Pancreas (tissue), 10 donors: ENCODE results near the gene SYNGR1. TPM values are rescaled to one million over a fixed set of nuclear protein-coding genes. Genes with fewer than 3 reads are reported as not detected.
"Not testable (repeated sequence)": the region's sequence is repeated elsewhere in the genome, so short reads cannot be mapped to it uniquely, and the experiment has no call there.

Experiments
- ATAC-seq, 4 donors: fragments of 200-7000 bp; cut with Tn5 transposase; one replicate each; pipeline versions ENCODE4 v1.8.0 to v1.9.1; 2020; ENCODE audit warnings: mild to moderate bottlenecking in 4 of 4, moderate library complexity in 4 of 4
- DNase-seq, 6 donors: peaks; one replicate each; pipeline ENCODE4 v3.0.0-alpha.2; 2020
- FAIRE-seq: peaks from 2 replicates; lab custom pipeline; 2012; peaks lifted over from hg19 to GRCh38; lab: Jason Lieb, UNC
- H3K27ac ChIP-seq, 4 donors: fragments of 200-600 bp; sonication (generic); 1 replicate in 3 of 4; 2 replicates in 1 of 4; pipeline versions ENCODE4 v1.5.0 to v1.8.0; 2020
- H3K27me3 ChIP-seq, 4 donors: fragments of 200-600 bp; one replicate each; pipeline ENCODE4 v1.8.0; 2021
- H3K36me3 ChIP-seq, 3 donors: fragments of 200-600 bp; sonication (generic) in 1 of 3; one replicate each; pipeline versions ENCODE4 v1.5.0 to v1.8.0; 2020 to 2021
- H3K4me1 ChIP-seq, 3 donors: fragments of 200-600 bp; one replicate each; pipeline ENCODE4 v1.8.0; 2021
- H3K4me3 ChIP-seq, 4 donors: fragments of 200-600 bp; sonication (generic) in 2 of 4; one replicate each; pipeline versions ENCODE4 v1.5.0 to v1.8.0; 2020 to 2021
- H3K9me3 ChIP-seq, 4 donors: fragments of 200-600 bp; one replicate each; pipeline ENCODE4 v1.8.0; 2021
- WGBS, 2 donors: extraction: QIAGEN DNeasy Blood & Tissue Kit; methylation state at CpG; one replicate each; pipeline ENCODE4 v1.1.7; 2013; 5-methylcytosine and 5-hydroxymethylcytosine counted together
- intact Hi-C, 3 donors: fragments of 100-400 bp; cut with DNase I; formaldehyde crosslinking; loops; one replicate each; pipeline versions ENCODE4 v1.11.1 to v1.14.2; 2022
- polyA plus RNA-seq, 2 donors: library from polyadenylated mRNA; stranded (reverse); fragments of 200-250 nt; gene quantifications; one replicate each; pipeline ENCODE4 v1.2.3, GENCODE V29; 2013
- total RNA-seq, 6 donors: library from RNA; stranded (reverse); fragmentation: NEBNext Ultra II Directional in 4 of 6; extraction: Animal tissue kit (Norgen Biotek cat#: 25700) in 4 of 6; gene quantifications; one replicate each; pipeline versions ENCODE4 v1.2.1 to v1.2.4, GENCODE V29; 2021 to 2023
- TF ChIP-seq, protein P1 (sequence below), 4 donors: fragments of 200-600 bp; sonication (generic) in 3 of 4; IDR thresholded peaks; one replicate each; pipeline versions ENCODE4 v1.5.0 to v1.8.0; 2021; ENCODE audit warnings: antibody characterized with exemption in 4 of 4
- donor health status: healthy with polysubstance abuse.
- donor health status: DM: no; HTN: no; CAD: no; lungs with moderate emphysema.
- donor health status: DM: no; HTN: no; CAD: no.
- donor health status: control.
- donor health status: control.
- donor health status: Bipolar disorder and iron deficiency.
- donor health status: DM: yes; HTN: yes; CAD: no.
- donor health status: DM: no; HTN: no; CAD: no.
- donor health status: DM: no; HTN: no; CAD: no.
- donor health status: DM: yes; HTN: yes; CAD: no.

Gene SYNGR1
- total and polyA plus RNA-seq, 8 donors: 12.2 to 26.8 (median 16.5) TPM

DNA sequence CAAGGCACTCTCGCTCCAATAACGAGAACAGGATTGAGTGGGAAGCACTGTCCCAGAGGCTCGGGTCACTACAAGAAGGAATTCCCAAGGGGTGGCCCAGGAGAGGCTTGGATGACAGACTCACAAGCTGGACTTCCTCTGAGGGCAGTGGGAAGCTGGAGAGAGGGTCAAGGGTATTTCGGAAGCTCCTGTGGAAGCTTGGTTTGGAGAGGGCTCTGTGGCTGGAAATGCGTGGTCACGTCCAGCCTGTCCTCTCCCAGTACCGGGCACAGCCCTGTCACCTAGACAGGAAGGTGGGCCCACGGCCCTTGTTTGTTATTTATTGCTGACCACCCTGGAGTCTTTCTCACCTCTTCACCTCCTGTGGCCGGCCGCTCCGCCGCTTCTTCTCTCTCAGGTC lies 5.3 kb downstream of the SYNGR1 start:
- Histone ChIP-seq H3K9me3 (no peaks in the 10 kb centered on the region), H3K36me3 (no peaks in the 10 kb centered on the region), H3K27me3 (no peaks in the 10 kb centered on the region), H3K4me1 (peaks cover 0 to 5% (median 0%) of the 10 kb centered on the region in 3 donors), H3K27ac (no peak overlapping the region), H3K4me3 (no peak overlapping the region)
- FAIRE-seq (no peak), DNase-seq (no peak), ATAC-seq (no peak)
- TF ChIP-seq, protein P1, sequence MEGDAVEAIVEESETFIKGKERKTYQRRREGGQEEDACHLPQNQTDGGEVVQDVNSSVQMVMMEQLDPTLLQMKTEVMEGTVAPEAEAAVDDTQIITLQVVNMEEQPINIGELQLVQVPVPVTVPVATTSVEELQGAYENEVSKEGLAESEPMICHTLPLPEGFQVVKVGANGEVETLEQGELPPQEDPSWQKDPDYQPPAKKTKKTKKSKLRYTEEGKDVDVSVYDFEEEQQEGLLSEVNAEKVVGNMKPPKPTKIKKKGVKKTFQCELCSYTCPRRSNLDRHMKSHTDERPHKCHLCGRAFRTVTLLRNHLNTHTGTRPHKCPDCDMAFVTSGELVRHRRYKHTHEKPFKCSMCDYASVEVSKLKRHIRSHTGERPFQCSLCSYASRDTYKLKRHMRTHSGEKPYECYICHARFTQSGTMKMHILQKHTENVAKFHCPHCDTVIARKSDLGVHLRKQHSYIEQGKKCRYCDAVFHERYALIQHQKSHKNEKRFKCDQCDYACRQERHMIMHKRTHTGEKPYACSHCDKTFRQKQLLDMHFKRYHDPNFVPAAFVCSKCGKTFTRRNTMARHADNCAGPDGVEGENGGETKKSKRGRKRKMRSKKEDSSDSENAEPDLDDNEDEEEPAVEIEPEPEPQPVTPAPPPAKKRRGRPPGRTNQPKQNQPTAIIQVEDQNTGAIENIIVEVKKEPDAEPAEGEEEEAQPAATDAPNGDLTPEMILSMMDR (IDR thresholded peaks at IDR 0.05): no peak
- intact Hi-C loops: no loop called here
- 91 to 93% methylated on average over 12 of the region's 12 CpGs for WGBS, 2 donors

DNA sequence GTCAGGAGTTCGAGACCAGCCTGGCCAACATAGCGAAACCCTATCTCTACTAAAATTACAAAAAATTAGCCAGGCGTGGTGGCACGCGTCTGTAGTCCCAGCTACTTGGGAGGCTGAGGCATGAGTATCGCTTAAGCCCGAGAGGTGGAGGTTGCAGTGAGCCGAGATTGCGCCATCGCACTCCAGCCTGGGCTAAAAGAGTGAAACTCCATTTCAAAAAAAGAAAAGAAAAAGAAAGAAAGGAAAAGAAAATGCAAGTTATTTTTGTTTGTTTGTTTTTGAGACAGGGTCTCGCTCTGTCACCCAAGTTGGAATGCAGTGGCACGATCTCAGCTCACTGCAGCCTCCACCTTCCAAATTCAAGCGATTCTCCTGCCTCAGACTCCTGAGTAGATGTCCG lies 6.0 kb downstream of the SYNGR1 start:
- WGBS, 2 donors: 93% methylated on average over 13 to 14 of the region's 14 CpGs
- H3K27me3 ChIP-seq, FAIRE-seq, intact Hi-C loops, DNase-seq, H3K4me1 ChIP-seq, H3K4me3 ChIP-seq, ATAC-seq, H3K36me3 ChIP-seq, H3K9me3 ChIP-seq, H3K27ac ChIP-seq: not testable (repeated sequence)

DNA sequence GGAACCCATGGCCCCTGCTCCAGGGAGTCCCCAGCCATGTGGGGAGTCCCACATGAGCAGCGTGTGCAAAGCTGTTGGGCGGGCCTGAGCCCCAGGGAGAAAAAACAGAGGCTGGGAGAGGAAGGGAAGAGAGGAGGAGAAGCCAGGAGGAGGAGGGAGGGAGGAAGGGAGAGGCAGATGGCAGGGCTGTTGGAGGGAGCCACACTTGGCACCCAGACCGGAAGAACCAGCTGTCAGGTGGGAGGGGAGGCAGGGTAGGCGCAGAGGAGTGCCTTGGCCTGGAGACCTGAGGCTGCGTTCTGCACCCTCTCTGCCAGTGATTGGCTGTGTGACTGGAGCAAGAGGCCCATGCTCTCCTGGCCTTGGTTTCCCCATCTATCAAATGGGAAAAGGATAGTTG lies 6.7 kb downstream of the SYNGR1 start:
- H3K36me3 ChIP-seq: no peaks in the 10 kb centered on the region
- no peak for DNase-seq
- intact Hi-C loops: no loop called here
- H3K4me3 ChIP-seq: no peak overlapping the region
- H3K4me1 ChIP-seq: no peaks in the 10 kb centered on the region
- no peak for FAIRE-seq
- no peaks in the 10 kb centered on the region for H3K27me3 ChIP-seq
- 74 to 85% methylated on average over 5 of the region's 5 CpGs for WGBS, 2 donors
- peak in 3 of 4 donors; percentile 13 to 30 (median 19) for ATAC-seq
- no peak overlapping the region for H3K27ac ChIP-seq
- no peaks in the 10 kb centered on the region for H3K9me3 ChIP-seq
- TF ChIP-seq, protein P1 (IDR thresholded peaks at IDR 0.05): no peak

DNA sequence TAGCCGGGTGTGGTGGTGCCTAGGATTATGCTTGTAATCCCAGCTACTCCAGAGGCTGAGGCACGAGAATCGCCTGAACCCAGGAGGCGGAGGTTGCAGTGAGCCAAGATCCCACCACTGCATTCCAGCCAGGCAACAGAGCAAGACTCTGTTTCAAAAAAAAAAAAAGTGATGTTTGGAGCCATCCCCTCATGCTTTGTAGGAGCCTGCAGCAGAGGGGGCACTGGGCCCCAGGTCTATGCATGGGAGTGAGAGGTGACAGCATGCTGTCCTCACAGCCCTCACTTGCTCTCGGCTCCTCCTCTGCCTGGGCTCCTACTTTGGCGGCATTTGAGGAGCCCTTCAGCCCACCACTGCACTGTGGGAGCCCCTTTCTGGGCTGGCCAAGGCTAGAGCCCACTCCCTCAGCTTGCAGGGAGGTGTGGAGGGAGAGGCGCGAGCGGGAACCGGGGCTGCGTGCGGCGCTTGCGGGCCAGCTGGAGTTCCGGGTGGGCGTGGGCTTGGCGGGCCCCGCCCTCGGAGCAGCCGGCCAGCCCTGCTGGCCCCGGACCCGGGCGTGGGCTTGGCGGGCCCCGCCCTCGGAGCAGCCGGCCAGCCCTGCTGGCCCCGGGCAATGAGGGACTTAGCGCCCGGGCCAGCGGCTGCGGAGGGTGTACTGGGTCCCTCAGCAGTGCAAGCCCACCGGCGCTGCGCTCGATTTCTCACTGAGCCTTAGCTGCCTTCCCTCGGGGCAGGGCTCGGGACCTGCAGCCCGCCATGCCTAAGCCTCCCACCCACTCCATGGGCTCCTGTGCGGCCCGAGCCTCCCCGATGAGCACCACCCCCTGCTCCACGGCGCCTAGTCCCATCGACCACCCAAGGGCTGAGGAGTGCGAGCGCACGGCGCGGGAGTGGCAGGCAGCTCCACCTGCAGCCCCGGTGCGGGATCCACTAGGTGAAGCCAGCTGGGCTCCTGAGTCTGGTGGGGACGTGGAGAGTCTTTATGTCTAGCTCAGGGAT lies 7.6 kb downstream of the SYNGR1 start:
- ATAC-seq, intact Hi-C loops, H3K36me3 ChIP-seq, H3K4me3 ChIP-seq, DNase-seq, H3K4me1 ChIP-seq, H3K9me3 ChIP-seq, FAIRE-seq, H3K27me3 ChIP-seq, H3K27ac ChIP-seq: not testable (repeated sequence)
- WGBS, 2 donors: 91 to 99% methylated on average over 23 to 41 of the region's 53 CpGs

DNA sequence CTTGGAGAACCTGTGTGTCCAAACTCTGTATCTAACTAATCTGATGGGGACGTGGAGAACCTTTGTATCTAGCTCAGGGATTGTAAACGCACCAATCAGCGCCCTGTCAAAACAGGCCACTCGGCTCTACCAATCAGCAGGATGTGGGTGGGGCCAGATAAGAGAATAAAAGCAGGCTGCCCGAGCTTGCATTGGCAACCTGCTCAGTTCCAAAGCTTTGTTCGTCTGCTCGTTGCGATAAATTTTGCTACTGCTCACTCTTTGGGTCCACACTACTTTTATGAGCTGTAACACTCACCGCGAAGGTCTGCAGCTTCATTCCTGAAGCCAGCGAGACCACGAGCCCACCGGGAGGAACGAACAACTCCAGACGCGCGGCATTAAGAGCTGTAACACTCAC lies 8.4 kb downstream of the SYNGR1 start:
- H3K27me3 ChIP-seq, DNase-seq, H3K9me3 ChIP-seq, H3K4me1 ChIP-seq, intact Hi-C loops, FAIRE-seq, H3K36me3 ChIP-seq, H3K4me3 ChIP-seq, H3K27ac ChIP-seq, ATAC-seq: not testable (repeated sequence)
- WGBS, 2 donors: 81 to 85% methylated on average over 14 of the region's 17 CpGs

DNA sequence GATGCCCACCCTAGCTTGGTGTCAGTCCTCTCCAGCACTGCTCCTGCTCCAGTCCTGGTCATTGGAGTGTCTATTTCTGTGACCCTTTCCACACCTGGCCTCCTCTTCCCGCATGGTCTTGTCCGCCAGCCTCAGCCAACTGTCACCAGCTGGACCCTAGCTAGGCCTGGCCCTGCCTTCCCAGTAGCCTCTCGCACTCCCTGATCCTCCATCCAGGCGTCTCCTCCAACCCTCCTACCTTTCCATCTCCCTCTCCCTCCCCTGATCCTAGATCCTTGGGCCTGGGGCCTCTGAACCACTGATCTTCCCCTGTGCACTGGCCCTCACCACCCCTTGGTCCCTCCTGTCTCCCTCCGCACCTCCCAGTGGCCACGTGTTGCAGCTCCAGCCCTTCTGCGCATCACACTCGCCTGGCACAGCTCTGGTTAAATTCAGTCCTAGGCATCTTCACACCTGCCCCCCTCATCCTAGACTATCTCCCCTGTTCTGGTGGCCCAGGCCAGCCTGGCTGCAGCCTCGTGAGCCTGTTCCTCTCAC lies 9.9 kb downstream of the SYNGR1 start:
- DNase-seq (no peak), ATAC-seq (no peak), FAIRE-seq (no peak)
- intact Hi-C loops: no loop called here
- H3K27ac ChIP-seq: no peak overlapping the region
- H3K9me3 ChIP-seq: no peaks in the 10 kb centered on the region
- 76 to 87% methylated on average over 9 of the region's 9 CpGs for WGBS, 2 donors
- H3K4me3 ChIP-seq: no peak overlapping the region
- TF ChIP-seq, protein P1 (IDR thresholded peaks at IDR 0.05): no peak
- no peaks in the 10 kb centered on the region for H3K27me3 ChIP-seq
- no peaks in the 10 kb centered on the region for H3K36me3 ChIP-seq
- H3K4me1 ChIP-seq: no peaks in the 10 kb centered on the region
